NOMO-1 treated with DMSO at 0.1 percent for 48 hours (cell line): ENCODE results near the gene LUZP2.

Source experiments
- DNase-seq: peaks from one replicate; lab custom pipeline; 2025; ENCODE audit not compliant: unreplicated experiment; lab: John Stamatoyannopoulos, UW

Gene LUZP2

DNA sequence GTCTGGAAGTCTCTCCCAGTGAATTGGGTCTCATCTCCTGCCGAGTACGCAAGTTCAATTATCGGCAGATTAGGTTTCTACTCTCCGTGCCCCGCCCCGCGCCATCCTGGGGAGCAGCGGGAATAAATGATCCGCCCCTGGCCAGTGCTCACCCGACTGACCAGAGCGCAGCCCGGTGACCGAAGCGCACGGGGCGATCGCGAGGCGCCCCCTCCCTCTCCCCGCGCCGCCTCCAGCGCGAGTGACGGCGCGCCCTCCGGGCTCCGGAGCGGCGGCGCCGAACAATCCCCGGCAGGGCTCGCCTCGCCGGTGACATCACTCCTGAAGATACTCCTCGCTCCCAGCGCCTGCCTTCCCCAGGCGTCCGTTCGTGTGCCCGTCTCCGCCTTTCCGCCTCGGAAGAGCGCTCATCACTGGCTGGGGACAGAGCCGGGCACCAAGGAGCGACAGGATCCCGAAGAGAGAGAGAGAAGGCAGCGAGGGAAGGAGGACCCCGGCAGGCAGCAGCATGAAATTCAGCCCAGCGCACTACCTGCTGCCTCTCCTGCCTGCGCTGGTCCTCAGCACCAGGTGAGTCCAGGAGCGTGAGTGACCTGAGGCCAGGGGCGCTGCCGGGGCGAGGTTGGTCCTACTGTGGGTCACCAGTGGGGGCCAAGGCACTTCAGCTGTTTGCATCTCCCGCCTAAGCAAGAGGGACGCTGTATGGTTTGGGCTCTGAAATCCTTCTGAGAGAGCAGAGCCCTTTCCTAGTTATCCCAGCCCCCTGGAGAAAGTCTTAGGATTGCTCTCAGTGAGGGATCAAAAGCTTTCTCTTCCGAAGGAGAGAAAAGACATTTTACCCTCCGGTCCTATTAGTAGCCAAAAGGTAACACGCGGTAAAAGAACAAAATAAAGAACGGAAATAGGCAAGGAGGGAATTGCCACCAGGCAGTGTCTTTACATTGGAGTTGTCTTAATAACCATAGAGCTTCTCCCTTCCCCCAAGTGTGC, at the start of gene LUZP2:
Gene LUZP2 (plus strand): TSS at position 318 of the 990 bp plus-strand sequence.
- no peak for DNase-seq

GRCh38 chr11:24453129-24453718, 43.6 kb upstream of the LUZP2 start:
- no peak for DNase-seq

- DNase-seq: no peak
Observed at GRCh38 chr11:24457985-24458384, 38.9 kb upstream of the LUZP2 start.

GRCh38 chr11:24470431-24470830, 26.4 kb upstream of the LUZP2 start:
- no peak for DNase-seq

GRCh38 chr11:24471084-24471483, 25.8 kb upstream of the LUZP2 start:
- no peak for DNase-seq

- DNase-seq: no peak
Observed at GRCh38 chr11:24478718-24479117, 18.1 kb upstream of the LUZP2 start.

- DNase-seq: no peak
Observed at GRCh38 chr11:24489477-24489876, 7.4 kb upstream of the LUZP2 start.

- DNase-seq: no peak
Observed at GRCh38 chr11:24496386-24496735, 492 bp upstream of the LUZP2 start.

- no peak for DNase-seq
Observed at GRCh38 chr11:24497831-24498230, 978 bp downstream of the LUZP2 start.

DNA sequence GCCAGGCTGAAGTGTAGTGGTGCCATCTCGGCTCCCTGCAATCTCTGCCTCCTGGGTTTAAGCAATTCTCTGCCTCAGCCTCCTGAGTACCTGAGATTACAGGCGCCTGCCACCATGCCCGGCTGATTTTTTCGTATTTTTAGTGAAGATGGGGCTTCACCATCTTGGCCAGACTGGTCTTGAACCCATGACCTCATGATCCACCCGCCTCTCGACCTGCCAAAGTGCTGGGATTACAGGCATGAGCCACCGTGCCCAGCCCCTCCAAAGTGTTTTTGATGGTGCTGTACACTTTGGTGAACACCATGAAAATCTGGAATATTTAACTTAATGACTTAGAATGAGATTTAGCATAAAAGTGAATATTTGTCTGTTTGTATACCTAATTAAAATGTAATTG, 5.6 kb downstream of the LUZP2 start:
- no peak for DNase-seq

DNA sequence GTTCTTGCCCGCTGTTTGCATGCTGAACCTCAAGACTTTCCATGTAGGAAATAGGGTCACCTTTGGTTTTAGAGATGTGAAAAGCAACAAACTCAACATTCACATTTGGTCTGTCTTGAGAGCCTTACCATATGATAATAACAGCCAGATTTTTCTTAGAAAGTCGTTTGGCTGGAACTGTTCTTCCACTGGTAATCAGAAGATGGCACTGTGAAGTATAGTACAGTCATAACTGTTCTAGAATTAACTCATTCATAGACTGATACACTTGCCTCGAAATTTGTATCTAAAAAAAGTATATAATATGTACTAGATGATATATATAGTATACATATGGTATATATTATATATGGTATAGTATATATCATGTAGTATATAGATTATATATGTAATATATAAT, 12.3 kb downstream of the LUZP2 start:
- no peak for DNase-seq

- DNase-seq: no peak
Observed at GRCh38 chr11:24511511-24511910, 14.7 kb downstream of the LUZP2 start.

- DNase-seq: no peak
Observed at GRCh38 chr11:24513479-24514218, 16.8 kb downstream of the LUZP2 start.

GRCh38 chr11:24514219-24514594, 17.4 kb downstream of the LUZP2 start:
- DNase-seq: no peak

DNA sequence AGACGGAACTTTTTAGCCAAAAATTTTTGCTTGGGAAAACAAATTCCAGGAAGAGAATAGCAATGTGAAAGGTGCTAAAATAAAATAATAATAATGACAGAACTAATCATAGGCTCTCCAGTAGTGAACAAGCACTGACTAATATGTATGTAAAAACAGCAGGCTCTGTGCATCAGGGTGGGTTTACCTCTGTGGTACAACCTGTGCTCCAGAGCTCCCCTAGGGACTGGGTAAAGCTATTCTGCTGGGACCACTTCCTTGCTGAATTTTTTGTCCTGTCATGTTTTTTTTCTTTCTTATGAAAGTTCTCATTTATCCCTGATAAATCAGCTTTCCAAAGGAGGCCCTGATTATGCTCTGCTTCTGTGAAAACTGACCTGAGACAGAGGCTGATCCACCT, 18.8 kb downstream of the LUZP2 start:
- DNase-seq: no peak

DNA sequence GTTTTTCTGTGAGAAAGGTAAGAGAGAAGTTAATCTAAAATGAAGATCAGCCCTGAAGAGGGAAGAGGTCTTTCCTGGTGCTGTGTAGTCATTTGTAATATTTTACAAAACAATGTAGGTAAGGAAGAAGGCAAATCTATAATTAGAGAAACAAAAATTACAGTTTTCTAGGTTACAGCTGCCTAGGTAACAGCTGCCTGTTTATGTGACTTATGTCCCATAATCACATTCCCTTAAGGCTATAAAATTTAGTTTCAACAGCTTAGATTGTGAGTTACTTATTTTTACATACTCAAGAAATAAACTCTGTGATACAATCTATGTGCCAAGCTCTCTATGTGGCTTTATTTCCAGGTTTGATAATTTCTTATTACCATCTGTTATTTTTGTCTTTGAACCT, 19.8 kb downstream of the LUZP2 start:
- no peak for DNase-seq

DNA sequence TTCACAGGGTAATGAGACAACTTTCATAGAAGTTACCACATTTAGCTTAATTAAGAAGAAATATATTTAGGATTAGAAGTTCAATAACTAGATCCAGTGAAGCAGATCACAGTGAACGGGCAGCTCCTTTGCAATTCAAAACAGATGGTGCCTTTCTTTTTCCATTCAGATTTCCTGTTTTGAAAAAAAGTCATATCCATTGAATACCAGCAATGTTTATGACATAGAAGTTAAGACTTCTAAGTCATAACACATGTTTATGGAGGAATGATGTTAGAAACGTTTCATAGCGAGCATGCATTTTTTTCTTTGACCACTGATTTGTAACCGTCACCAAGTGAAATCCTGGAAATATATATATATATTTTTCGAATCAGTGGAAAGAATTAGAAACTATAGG, 24.7 kb downstream of the LUZP2 start:
- no peak for DNase-seq

DNA sequence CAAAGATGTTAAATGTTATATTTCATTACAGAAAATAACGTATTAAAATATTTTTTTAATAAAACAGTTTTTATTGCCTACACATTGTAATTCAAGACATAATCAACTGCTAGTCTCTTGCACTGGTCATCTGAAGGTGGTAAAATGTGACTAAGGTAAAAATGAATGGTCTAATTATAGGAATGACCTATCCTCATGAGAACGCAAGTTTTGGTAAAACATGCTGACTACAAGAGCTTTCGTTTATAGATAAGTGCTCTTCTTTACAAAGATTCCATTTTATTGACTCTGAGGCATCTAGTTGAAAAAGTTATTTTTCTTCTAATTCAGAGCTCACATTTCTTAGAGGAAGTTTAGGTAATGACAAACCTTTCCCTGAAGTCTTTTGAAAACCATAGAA, 27.3 kb downstream of the LUZP2 start:
- no peak for DNase-seq

GRCh38 chr11:24531528-24531927, 34.7 kb downstream of the LUZP2 start:
- no peak for DNase-seq

DNA sequence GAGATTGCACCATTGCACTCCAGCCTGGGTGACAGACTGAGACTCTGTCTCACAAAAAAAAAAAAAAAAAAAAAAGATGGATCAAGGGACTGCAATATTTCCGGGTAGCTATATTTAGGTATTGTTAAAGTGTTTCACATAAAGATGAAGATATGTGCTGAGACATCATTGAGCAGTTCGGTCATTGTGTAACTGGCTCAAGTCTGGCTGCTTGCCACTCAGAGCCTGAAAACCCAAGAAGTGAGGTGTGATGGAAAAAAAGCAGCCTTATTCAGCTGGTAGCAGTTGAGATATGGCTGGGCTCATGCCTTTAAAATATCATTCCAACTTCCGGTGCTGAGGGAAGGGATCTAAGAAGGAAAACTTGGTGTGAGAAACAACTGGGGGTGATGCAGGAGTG, 46.9 kb downstream of the LUZP2 start:
- no peak for DNase-seq

- DNase-seq: no peak
Observed at GRCh38 chr11:24556693-24557092, 59.8 kb downstream of the LUZP2 start.

- DNase-seq: no peak
Observed at GRCh38 chr11:24559315-24559714, 62.5 kb downstream of the LUZP2 start.
